Activated T-cell treated with anti-CD3 and anti-CD28 coated beads for 1 hour (primary cell): ENCODE data around the gene USP6NL.

Source experiments
- DNase-seq: peaks from one replicate; pipeline ENCODE4 v3.0.0-alpha.2; 2020; ENCODE audit warnings: low read depth

USP6NL gene

DNA sequence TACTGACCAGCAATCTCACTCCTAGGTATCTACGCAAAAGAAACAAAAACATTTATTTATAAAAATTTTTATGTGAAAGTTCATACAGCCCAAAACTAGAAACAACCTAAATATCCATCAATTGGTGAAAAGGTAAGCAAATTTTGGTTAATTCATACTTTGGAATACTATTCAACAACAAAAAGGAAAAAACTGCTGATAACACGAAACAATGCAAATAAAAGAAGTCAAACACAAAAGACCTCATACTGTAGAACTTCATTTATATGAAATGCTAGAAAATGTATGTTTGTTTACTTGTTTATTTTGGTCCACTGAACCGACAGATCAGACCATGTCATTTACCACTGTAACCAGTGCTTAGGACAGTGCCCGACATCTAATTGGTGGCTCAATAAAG is 60.3 kb downstream of the USP6NL start:
- DNase-seq = no peak

DNA sequence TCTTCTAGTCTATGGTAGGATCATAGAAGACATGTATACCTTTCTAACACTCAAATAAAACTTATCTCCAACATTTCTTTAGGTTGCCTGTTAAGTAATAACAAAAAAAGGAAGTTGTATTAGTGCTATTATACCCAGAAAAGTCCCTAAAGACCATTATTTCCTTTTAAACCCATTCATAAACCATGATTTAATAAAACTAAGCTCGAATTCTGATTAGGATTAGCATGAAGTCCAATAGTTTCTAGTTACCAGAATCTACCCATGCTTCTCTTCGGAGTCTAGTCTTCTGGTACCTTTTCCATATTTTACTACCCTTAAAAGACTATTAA is 62.7 kb downstream of the USP6NL start:
- no peak for DNase-seq

DNA sequence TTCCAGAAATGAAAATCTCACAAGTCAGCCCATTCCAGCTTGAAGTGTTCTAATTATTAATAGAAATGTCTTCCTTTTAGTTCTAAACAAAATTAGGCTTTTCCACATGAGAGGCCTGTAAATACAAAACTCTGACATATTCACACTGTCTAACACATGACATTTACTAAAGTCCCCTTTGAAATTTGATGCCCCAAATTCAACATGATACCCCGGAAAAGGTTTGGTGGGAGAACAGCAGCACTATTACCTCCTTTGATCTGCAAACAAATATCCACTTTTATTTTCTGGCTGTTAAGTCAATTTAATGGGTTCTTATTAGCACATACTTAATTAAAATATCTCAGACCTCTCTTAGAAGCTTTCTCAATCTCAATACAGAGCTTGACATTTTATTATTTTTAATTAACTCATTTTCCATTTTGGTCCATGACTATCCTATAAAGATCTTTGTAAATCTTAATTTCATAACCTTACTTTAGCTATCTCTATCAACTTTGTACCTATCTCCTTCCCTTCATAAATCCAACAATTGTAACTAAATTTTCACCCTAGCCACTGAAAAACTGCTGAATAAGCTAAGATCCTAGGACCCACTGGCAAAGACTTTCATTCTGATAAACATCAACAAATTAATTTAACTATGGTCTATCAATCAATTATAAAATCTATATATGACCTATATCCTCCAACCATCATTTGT is 63.2 kb downstream of the USP6NL start:
- no peak for DNase-seq

DNA sequence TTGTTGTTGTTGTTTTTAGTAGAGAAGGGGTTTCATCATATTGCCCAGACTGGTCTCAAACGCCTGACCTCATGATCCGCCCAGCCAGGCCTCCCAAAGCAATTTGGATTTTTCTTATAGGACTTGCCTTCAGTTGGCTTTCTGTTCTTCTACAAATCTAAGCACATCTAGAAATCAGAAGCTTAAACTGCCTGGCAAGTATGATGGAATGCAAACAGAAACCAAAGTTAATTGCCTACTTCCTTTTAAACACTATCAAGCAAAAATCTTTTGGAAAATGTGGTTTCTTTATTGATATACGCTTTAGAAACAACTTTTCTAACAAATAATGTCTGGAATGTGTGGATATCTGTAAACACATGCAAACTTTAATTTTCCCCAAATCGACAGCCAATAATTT is 64.9 kb downstream of the USP6NL start:
- no peak for DNase-seq

DNA sequence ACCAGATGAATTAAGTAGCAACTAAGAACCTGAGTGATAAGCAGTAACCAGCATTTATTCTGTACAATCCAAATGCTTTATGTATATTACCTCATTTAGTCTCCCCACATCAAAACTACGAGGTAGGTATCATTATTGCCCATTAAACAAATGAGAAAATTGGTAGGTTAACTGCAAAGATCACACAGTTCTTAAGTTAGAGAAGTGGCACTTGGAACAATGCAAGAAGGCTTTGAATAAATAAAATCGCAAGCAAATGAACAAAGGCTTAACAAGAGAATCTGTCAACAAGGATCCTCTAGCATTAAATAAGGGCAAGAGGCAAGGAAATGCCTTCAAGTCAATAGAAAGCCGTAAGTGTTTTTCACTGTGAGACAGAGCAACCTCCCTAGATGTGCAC is 70.2 kb downstream of the USP6NL start:
- no peak for DNase-seq

DNA sequence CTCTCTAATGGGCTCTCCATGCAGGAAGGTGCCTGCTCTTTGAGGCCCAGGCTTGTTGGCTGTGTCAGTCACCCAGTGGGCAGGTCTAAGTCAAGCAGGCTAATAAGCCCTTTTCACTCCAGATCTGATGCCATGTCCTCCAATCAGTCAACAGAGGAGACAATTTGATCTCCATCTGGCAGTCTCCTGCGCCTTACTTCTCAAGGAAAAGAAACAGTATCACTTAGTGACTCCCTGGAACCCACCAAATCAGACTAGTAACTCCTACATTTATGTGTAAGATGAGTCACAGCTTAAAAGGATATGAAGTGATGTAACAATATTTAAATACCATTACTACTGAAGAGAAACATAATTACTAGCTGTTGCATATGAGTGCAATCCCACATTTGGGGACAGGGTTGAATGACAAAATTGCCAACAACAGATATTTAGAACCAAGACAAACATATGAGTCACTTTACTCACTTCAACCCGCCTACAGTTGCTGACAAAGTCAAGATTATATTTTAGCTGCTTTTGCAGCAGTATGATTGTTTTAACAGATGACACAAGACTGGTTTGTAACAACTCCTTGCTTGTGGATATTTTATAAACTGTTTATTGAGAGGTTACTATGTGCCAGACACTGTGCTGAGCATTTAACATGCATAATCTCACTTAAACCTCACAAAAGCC is 72.1 kb downstream of the USP6NL start:
- DNase-seq = no peak

DNA sequence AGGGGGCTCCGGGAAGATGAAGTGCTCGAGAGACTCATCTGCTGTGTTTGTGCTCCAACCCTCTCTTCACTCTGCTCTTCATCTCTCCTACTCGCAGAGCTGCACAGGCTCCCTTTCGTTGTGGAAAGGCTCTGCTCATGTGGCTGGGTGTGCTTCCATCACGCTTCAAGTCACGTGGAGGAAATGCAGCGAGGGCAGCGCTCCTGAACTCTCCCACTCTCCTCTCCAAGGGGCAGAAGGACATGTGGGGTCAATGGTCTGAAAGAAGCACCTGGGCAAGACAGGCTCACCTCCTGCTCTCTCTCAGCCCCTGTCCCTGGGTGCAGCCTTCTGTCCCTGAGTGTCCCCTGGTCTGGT is 72.6 kb downstream of the USP6NL start:
- no peak for DNase-seq

DNA sequence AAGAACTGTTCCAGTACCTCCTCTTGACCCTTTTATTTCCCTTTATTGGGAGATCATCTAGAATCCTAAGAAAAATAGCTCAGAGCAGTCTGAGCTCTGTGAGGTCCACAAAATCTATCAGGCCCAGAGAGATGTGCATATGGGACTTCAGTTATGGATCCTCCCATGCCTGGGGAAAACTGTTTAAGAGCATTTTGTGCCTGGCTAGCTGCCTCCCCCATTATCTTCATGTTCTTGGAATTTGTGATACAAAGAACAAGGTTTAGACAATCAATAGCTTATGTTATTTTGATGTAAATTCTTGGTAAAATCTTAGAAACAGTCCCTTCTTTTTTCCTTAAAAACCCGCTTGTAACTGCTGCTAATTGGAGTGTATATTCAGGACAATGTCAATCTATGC is 75.2 kb downstream of the USP6NL start:
- no peak for DNase-seq

DNA sequence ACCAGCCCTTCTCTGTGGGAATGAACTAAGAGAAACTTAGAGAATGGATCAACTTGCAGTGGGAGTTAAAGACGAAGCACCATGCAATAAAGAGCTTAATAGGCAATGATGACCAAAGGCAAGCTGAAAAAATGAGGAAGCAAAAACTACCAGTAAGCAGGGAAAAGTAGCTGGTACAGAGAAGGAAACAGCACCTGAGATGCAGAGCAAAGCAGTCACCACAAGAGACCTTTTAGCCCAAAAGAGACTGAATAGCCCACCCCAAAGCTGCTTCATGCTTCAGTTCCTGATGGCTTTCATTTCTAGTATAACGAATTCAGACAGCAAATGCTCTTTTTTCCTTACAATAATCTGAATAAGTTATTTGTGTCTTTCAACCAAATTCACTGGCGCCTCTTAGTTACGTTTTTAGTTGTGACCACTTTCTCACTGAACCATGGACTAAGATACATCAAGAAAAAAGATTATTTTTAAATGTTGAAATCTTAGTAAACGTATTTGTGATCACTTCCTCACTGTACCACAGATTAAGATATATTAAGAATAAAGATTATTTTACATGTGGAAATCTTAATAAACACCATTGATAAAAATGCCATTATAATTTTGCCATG is 76.0 kb downstream of the USP6NL start:
- no peak for DNase-seq

DNA sequence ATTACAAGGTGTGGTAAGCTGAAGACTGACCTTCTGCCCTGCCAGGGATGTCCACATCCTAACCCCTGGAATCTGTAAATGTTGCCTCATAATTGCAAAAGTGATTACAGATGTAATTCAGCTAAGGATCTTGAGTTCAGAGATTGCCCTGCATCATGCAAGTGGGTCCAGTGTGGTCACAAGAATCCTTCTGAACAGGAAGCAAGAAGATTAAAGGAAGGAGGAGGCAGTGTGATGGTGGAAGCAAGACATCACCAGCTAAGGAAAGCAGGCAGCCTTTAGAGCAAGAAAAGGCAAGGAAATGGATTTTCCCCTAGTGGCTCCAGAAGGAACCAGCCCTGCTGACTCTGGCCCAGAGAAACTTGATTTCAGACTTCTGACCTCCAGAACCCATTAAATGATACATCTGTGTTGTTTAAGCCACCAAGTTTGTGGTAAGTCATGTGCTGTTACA is 78.1 kb downstream of the USP6NL start:
- no peak for DNase-seq

DNA sequence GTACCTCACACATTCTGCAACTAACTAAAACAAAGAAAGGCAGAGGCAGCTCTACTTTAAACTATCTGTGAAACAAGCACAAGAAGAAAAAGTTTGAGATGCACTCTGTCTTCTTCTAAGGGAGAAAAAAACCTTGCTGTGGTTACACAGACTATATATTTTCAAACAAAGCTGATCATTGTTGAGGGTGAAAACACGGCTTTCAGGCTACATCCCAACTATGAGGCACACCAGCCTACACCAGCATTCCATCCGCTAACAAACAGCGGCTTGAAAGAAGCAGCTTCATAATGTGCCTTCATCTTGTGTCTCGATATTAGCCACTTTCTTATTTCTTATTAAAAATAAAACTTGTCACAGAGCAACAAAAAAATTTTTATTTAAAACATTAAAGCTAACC is 79.1 kb downstream of the USP6NL start:
- no peak for DNase-seq

DNA sequence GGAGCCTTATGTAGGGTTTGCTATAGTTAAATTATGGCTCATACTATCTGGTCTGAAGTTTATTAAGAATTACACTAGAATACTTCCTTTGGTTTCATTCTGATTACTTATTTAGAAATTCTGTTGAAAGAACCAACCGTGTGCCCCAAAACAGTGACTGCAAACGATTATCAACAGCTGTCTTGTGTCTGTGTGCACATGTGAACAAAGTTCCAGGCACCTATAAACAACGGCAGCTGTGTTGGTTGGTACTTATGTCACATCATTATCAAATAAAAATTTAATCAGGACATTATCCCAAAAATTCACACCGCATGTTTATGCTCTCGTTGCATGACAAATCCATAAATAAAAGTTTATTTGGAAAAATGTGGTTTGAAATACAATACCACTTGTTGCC is 80.6 kb downstream of the USP6NL start:
- DNase-seq = no peak

DNA sequence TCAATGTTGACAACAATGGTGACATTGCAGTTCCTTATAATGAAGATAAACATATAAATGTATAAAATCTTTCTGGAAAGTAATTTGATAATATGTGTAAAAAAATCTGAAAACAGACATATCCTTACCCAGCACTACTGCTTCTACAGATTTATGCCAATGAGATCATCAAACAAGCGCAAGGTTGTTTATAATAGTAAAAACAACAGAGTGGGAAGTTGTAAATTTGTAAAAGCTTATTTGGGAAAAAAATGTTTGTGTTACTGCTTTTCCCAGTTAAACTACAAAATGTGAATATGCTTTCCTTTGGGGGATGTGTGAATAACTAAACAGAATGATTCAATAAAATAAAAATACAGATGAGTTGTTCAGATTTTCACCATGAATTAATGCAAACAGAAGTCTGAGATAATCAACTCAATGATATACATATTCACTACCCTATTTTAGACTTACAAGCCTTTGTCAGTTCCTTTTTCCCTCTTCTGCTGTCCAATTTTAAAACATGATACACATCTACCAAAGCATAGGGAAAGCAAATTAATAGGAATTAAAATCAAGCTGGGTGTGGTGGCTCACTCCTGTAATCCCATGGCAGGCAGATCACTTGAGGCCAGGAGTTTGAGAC is 82.1 kb downstream of the USP6NL start:
- no peak for DNase-seq

DNA sequence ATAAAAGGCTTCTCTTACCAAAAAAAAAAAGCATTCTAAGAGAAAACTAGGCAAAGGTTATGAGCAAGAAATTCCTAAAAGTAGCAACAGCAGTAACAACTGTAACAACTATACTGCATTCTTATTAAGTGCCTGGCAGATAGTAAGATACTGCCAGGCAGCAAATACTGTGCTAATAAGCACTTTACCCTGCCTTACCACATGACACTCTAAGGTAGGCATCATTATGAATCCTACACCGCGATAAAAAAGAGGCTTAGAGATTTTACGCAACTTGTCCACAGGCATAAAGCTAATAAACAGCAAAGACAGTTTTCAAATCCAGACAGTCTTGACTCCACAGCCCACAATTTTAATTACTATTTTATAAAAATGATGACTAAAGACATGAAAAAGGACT is 83.2 kb downstream of the USP6NL start:
- no peak for DNase-seq

DNA sequence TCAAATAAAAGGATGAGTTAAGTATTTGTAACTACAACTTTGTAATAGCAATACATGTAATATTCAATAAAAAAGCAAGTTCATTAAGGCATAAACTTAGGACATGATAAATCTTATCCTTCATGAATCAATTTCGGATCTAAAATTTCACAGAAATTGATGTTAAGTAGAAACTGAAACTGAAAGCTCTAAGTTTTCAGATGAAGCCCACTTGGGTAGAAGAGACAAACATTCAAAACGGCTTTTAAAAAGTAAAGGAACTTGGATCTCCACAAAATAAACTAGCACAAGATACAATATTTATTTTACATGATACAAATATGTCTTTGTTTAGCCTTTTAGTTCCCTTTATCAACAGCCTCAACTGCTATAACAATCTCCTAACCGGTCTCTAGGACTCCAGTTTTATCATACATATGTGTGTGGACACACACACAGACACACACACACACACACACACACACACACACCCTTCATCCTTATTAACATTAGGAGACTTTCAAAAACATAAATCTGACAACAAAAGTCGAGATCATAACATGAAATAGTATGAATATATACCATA is 83.7 kb downstream of the USP6NL start:
- no peak for DNase-seq

DNA sequence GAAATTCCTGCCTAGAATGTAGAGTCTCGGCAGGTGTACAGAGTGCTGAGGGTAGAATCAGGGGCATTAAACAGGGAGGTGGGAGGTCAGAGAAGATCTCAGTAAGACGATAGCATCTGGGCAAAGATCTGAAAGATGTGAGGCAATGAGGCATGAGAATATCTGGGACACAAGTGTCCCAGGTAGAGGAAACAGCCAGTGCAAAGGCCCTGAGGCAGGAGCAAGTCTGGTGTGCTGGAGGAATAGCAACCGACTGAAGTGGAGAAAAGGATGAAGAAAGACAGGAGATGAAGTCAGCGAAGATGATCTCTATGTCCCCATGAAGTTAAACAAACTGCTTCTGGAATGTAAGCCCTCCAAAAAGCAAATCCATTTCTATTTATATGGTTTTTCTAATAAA is 84.4 kb downstream of the USP6NL start:
- no peak for DNase-seq

DNA sequence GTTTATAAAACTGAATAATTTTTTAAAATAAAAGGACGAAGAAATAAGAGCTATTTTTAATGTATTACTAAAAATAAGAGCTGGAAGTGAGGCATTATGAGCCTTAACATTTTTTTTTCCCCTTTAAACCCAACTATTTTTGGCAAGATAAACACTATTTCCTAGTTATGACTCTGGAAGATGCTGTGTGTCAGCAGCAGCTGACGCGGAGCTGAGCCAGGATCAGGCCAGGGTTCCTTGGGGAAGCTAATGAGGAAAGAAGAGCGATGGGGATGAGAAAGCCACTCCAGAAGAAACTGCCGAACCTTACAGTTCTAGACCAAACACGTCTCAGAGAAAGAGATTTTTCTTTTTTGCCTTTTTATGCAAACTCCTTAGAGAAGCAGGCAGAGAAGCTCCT is 85.9 kb downstream of the USP6NL start:
- no peak for DNase-seq

DNA sequence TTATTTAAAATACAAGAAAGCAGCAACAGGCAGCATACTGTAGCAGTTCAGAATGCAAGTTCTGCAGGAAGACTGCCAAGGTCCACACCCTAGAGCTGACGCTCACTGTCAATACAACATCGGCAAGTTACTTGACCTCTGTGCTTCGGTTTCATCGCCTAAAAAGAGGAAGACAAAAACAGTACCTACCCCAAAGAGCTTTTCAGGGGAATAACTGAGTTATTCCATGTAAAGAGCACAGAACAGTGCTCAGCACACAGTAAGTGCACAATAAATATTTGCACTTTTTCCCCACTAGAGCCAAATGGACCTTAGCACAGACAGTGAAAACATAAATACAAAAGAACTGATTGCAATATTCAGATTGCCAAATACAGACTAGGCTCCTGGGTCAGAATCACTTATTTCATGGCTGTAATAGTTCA is 88.6 kb downstream of the USP6NL start:
- no peak for DNase-seq

DNA sequence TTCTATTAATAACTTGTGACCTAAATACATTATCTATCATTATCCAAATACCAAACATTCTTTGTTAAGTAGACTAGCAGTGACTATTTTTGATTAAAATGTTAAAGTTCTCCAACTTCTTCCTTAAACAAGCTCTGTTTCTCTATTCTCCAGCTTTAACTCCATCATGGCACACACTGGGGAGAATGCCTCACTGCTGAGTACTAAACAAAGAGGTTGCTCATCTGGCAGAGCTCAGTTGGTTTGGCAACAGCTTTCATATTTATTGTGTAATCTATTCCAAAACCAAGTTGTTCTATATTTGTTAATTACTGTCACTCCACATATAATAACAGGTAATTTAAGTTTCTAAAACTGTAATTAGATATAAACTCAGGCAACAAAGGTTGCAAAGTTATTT is 89.6 kb downstream of the USP6NL start:
- no peak for DNase-seq

DNA sequence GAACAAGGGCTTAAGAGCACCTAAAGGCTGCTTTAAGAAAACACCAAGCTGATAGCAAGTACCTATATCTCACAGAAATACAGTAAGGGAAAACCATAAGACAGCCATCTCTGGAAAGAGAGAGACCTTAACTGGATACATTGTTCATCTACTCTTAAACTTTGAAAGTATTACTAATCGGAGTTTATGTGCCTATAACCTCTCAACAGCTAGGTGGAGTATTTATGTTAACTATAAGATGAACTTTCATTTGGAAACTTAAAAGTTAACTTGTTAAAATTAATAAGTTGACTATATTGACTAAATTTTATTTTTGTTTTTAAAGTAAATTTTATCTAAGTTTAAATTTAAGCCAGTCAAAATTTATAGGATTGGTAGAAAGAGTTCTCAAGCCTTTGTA is 90.6 kb downstream of the USP6NL start:
- DNase-seq = no peak

DNA sequence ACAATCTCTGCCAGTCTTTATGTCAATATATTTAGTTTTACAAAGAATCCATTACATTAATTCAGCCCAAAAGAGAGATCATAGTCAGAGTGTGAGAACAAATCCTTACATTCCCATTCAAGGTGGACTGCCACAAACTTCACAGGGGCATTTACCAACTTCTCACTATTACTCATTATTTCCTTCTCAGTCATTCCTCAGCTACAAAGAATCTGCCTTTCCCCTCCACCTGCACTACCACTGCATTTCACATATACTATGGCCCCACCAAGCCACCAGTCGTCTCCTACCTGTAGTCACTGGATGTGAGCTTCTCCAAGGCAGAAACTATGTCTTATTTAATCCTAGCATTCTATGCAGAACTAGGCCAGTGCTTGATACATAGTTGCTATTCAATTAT is 94.3 kb downstream of the USP6NL start:
- DNase-seq = no peak

DNA sequence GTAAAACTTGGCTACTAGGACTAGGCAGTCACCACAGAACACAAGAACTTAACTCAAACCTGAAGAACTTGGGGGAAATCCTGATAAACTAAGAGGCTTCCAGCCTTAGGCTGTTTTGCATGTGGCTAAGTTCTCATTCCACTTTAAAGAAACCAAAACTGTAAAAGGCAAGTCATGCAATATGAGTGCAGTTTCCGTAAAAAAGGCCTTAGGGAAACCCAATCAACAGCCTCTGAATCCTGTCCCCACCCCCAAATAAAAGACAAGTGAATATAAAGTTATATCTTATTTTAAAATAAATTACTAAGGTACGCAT is 95.1 kb downstream of the USP6NL start:
- no peak for DNase-seq
